ENCODE data around the gene TMC1.

- TF ChIP-seq CTCF (IDR thresholded peaks at IDR 0.05) (no peak), POLR2A (IDR thresholded peaks at IDR 0.05) (no peak), POLR2AphosphoS5 (IDR thresholded peaks at IDR 0.05) (no peak)
These were observed 302.6 kb downstream of the TMC1 start for GRCh38 chr9:72823971-72824370.

All from breast epithelium (tissue), 3 donors.